CD4-positive, CD25-positive, alpha-beta regulatory T cell (primary cell): ENCODE measurements around the gene ACOT8. TPM values are rescaled to one million over a fixed set of nuclear protein-coding genes. Genes with fewer than 3 reads are reported as not detected.

ENCODE experiments used
- ATAC-seq, 2 donors: fragments of 150-1000 bp; cut with Tn5 transposase; one replicate each; pipeline ENCODE4 v1.10.0; 2021; ENCODE audit warnings: low read depth in 2 of 2, moderate number of reproducible peaks in 2 of 2, moderate library complexity in 1 of 2
- DNase-seq, 3 donors: peaks; one replicate each; pipeline versions ENCODE4 v3.0.0 to v3.0.0-alpha.2; 2012 to 2022; ENCODE audit warnings: mixed read lengths in 1 of 3
- H3K27ac ChIP-seq: one replicate; pipeline ENCODE4 v1.7.0; 2013; ENCODE audit warnings: mild to moderate bottlenecking, low read length; ENCODE audit not compliant: insufficient read depth, poor library complexity, severe bottlenecking
- H3K27me3 ChIP-seq: one replicate; pipeline ENCODE4 v1.7.0; 2013; ENCODE audit warnings: low read length; ENCODE audit not compliant: control insufficient read depth, insufficient read depth
- H3K36me3 ChIP-seq: one replicate; pipeline ENCODE4 v1.7.0; 2013; ENCODE audit warnings: mild to moderate bottlenecking, low read length, moderate library complexity; ENCODE audit not compliant: control insufficient read depth, insufficient read depth
- H3K4me1 ChIP-seq: 2 replicates; pipeline ENCODE4 v1.7.0; 2013; ENCODE audit warnings: mild to moderate bottlenecking, low read length; ENCODE audit not compliant: insufficient read depth, control insufficient read depth, poor library complexity, severe bottlenecking
- H3K4me3 ChIP-seq: one replicate; pipeline ENCODE4 v1.7.0; 2013; ENCODE audit warnings: low read depth, mild to moderate bottlenecking, low read length, moderate library complexity
- H3K9me3 ChIP-seq, 2 experiments: 1 replicate in 1 of 2; 2 replicates in 1 of 2; pipeline ENCODE4 v1.7.0; 2013; ENCODE audit warnings: low read length in 2 of 2, mild to moderate bottlenecking in 1 of 2, moderate library complexity in 1 of 2; ENCODE audit not compliant: control insufficient read depth in 2 of 2
- H3K27ac Mint-ChIP-seq, 3 donors: one replicate each; pipeline ENCODE4 v1.8.0; 2020 to 2022; ENCODE audit warnings: mild to moderate bottlenecking in 3 of 3, mixed read lengths in 3 of 3, moderate library complexity in 2 of 3
- H3K27me3 Mint-ChIP-seq: one replicate; pipeline ENCODE4 v1.8.0; 2022; ENCODE audit warnings: mild to moderate bottlenecking, mixed read lengths
- H3K36me3 Mint-ChIP-seq: one replicate; pipeline ENCODE4 v1.8.0; 2020; ENCODE audit warnings: mixed read lengths
- H3K4me1 Mint-ChIP-seq, 4 donors: one replicate each; pipeline ENCODE4 v1.8.0; 2020 to 2022; ENCODE audit warnings: mixed read lengths in 4 of 4, mild to moderate bottlenecking in 1 of 4
- H3K4me3 Mint-ChIP-seq, 4 donors: one replicate each; pipeline ENCODE4 v1.8.0; 2020 to 2022; ENCODE audit warnings: mild to moderate bottlenecking in 4 of 4, mixed read lengths in 4 of 4, moderate library complexity in 3 of 4
- H3K9me3 Mint-ChIP-seq, 7 donors: one replicate each; pipeline ENCODE4 v1.8.0; 2020 to 2022; ENCODE audit warnings: mixed read lengths in 7 of 7, mild to moderate bottlenecking in 3 of 7, moderate library complexity in 2 of 7
- polyA plus RNA-seq, 4 donors: library from polyadenylated mRNA; unstranded; fragments of 300-500 nt; fragmentation: Illumina TruSeq; gene quantifications; one replicate each; pipeline ENCODE4 v1.2.3, GENCODE V29; 2021
- total RNA-seq: library from RNA; stranded (reverse); gene quantifications from one replicate; pipeline ENCODE4 v1.2.3, GENCODE V29; 2022

Gene ACOT8
- total and polyA plus RNA-seq, 5 donors from 2014 or later, result 23.9 to 50.6 (median 45.6) TPM

DNA sequence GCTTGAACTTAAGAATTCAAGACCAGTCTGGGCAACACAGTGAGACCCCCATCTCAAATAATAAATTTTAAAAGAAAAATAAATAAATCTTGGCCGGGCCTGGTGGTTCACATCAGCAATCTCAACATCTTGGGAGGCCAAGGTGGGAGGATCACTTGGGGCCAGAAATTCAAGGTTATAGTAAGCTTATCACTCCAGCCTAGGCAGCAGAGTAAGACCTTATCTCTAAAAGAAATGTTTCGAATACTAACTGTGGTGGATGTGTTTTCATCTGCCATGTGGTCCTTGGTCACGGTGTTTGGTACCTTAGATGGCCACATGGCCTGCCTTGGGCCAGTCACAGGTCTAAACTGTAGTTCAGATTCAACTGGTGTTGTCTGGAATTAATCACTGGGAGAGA lies 39.0 kb downstream of the ACOT8 start:
- H3K27me3 Mint-ChIP-seq, result peaks cover 22% of the 10 kb centered on the region
- H3K9me3 Mint-ChIP-seq, result peaks cover 0 to 2% (median 0%) of the 10 kb centered on the region in 7 donors
- no peak overlapping the region for H3K27ac ChIP-seq
- no peaks in the 10 kb centered on the region for H3K36me3 Mint-ChIP-seq
- H3K4me1 Mint-ChIP-seq, result peaks cover 0 to 10% (median 6%) of the 10 kb centered on the region in 4 donors
- no peaks in the 10 kb centered on the region for H3K9me3 ChIP-seq
- DNase-seq, result no peak
- no peak for ATAC-seq
- H3K36me3 ChIP-seq, result no peaks in the 10 kb centered on the region
- H3K4me3 Mint-ChIP-seq, result no peak overlapping the region
- no peak overlapping the region for H3K27ac Mint-ChIP-seq
- no peak overlapping the region for H3K4me3 ChIP-seq
- H3K27me3 ChIP-seq, result no peaks in the 10 kb centered on the region
- H3K4me1 ChIP-seq, result peaks cover 6% of the 10 kb centered on the region

DNA sequence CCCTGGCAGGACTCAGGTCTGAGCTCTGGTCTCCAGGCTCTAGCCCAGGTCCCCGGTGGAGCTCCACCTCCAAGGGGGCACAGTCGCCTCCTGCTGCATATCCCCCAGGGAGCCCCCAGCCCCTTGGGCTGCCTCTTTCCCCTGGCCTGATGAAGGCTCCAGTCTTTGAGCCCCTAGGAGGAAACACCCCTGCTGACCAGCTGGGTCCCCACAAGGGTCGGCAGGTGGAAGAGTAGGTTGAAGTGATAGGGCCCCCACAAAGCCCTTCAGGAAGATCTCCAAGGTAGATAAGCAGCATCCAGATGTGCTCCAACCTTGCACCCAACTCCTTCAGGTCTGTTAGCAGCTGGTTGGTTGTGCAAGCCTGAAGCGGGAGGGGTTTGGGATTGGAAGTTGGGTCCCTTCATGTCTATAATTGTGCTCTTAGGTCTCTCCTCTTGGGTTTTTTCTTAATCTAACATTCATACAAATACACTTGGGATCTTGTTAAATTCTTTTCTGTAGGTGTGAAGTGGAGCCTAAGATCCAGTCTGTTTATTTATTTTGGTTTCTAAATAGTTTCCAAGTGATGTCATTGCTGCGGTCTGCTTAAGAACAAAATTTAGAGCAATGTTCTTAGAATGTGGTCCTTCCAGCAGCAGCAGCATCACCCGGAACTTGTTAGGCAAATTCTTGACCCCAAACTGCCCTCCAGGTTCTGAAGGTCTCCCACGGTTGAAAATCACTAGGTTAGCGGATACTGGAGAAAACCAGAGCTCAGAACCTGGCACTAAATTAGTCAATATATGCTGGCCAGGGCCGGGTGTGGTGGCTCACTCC lies 39.6 kb downstream of the ACOT8 start:
- DNase-seq, result no peak
- peaks cover 0 to 12% (median 9%) of the 10 kb centered on the region in 4 donors for H3K4me1 Mint-ChIP-seq
- H3K27me3 Mint-ChIP-seq, result peaks cover 16% of the 10 kb centered on the region
- no peak for ATAC-seq
- peaks cover 0 to 2% (median 0%) of the 10 kb centered on the region in 7 donors for H3K9me3 Mint-ChIP-seq
- Histone ChIP-seq H3K36me3 (no peaks in the 10 kb centered on the region), H3K27ac (no peak overlapping the region), H3K27me3 (no peaks in the 10 kb centered on the region), H3K4me1 (peaks cover 8% of the 10 kb centered on the region), H3K9me3 (no peaks in the 10 kb centered on the region), H3K4me3 (no peak overlapping the region)
- no peak overlapping the region for H3K27ac Mint-ChIP-seq
- H3K4me3 Mint-ChIP-seq, result peak overlapping the region in 1 of 4 donors; percentile 25
- no peaks in the 10 kb centered on the region for H3K36me3 Mint-ChIP-seq

- no peak overlapping the region for H3K4me3 Mint-ChIP-seq
- ATAC-seq, result no peak
- H3K36me3 Mint-ChIP-seq, result no peaks in the 10 kb centered on the region
- no peaks in the 10 kb centered on the region for H3K36me3 ChIP-seq
- no peak overlapping the region for H3K27ac ChIP-seq
- peaks cover 0 to 2% (median 0%) of the 10 kb centered on the region in 7 donors for H3K9me3 Mint-ChIP-seq
- DNase-seq, result no peak
- no peak overlapping the region for H3K4me3 ChIP-seq
- peaks cover 10% of the 10 kb centered on the region for H3K27me3 Mint-ChIP-seq
- H3K4me1 ChIP-seq, result peaks cover 11% of the 10 kb centered on the region
- no peaks in the 10 kb centered on the region for H3K9me3 ChIP-seq
- peak overlapping the region in 1 of 3 donors; percentile 10 for H3K27ac Mint-ChIP-seq
- no peaks in the 10 kb centered on the region for H3K27me3 ChIP-seq
- H3K4me1 Mint-ChIP-seq, result peaks cover 0 to 17% (median 13%) of the 10 kb centered on the region in 4 donors
Measured at GRCh38 chr20:45816951-45817350, 40.2 kb downstream of the ACOT8 start.

GRCh38 chr20:45814314-45814713 lies 42.9 kb downstream of the ACOT8 start:
- Histone ChIP-seq H3K4me3 (no peak overlapping the region), H3K27me3 (no peaks in the 10 kb centered on the region), H3K9me3 (no peaks in the 10 kb centered on the region), H3K4me1 (peaks cover 13% of the 10 kb centered on the region), H3K27ac (no peak overlapping the region), H3K36me3 (peaks cover 21% of the 10 kb centered on the region)
- no peak for DNase-seq
- Mint-ChIP-seq H3K4me1 (peaks cover 0 to 20% (median 15%) of the 10 kb centered on the region in 4 donors), H3K27me3 (no peaks in the 10 kb centered on the region), H3K4me3 (no peak overlapping the region), H3K27ac (no peak overlapping the region), H3K9me3 (peaks cover 0 to 2% (median 0%) of the 10 kb centered on the region in 7 donors), H3K36me3 (peaks cover 14% of the 10 kb centered on the region)
- no peak for ATAC-seq

GRCh38 chr20:45813489-45813888 lies 43.7 kb downstream of the ACOT8 start:
- DNase-seq, result no peak
- no peak for ATAC-seq
- H3K27ac Mint-ChIP-seq, result no peak overlapping the region
- Histone ChIP-seq H3K9me3 (no peaks in the 10 kb centered on the region), H3K27ac (no peak overlapping the region), H3K4me1 (peaks cover 13% of the 10 kb centered on the region), H3K4me3 (peak overlapping the region; percentile 59), H3K36me3 (peaks cover 28% of the 10 kb centered on the region), H3K27me3 (no peaks in the 10 kb centered on the region)
- H3K9me3 Mint-ChIP-seq, result peaks cover 0 to 2% (median 0%) of the 10 kb centered on the region in 7 donors
- H3K4me3 Mint-ChIP-seq, result peak overlapping the region; percentile 85 to 96 (median 88)
- H3K4me1 Mint-ChIP-seq, result peaks cover 0 to 20% (median 15%) of the 10 kb centered on the region in 4 donors
- peaks cover 16% of the 10 kb centered on the region for H3K36me3 Mint-ChIP-seq
- no peaks in the 10 kb centered on the region for H3K27me3 Mint-ChIP-seq

GRCh38 chr20:45813006-45813340 lies 44.2 kb downstream of the ACOT8 start:
- Mint-ChIP-seq H3K9me3 (no peaks in the 10 kb centered on the region), H3K27ac (peak overlapping the region in 1 of 3 donors; percentile 80), H3K4me3 (peak overlapping the region; percentile 85 to 96 (median 88)), H3K36me3 (peaks cover 16% of the 10 kb centered on the region), H3K27me3 (no peaks in the 10 kb centered on the region), H3K4me1 (peaks cover 0 to 20% (median 15%) of the 10 kb centered on the region in 4 donors)
- peak overlapping the region; percentile 59 for H3K4me3 ChIP-seq
- H3K9me3 ChIP-seq, result no peaks in the 10 kb centered on the region
- peak overlapping the region; percentile 14 for H3K27ac ChIP-seq
- peaks cover 31% of the 10 kb centered on the region for H3K36me3 ChIP-seq
- DNase-seq, result no peak
- no peak for ATAC-seq
- no peaks in the 10 kb centered on the region for H3K27me3 ChIP-seq
- peaks cover 13% of the 10 kb centered on the region for H3K4me1 ChIP-seq

DNA sequence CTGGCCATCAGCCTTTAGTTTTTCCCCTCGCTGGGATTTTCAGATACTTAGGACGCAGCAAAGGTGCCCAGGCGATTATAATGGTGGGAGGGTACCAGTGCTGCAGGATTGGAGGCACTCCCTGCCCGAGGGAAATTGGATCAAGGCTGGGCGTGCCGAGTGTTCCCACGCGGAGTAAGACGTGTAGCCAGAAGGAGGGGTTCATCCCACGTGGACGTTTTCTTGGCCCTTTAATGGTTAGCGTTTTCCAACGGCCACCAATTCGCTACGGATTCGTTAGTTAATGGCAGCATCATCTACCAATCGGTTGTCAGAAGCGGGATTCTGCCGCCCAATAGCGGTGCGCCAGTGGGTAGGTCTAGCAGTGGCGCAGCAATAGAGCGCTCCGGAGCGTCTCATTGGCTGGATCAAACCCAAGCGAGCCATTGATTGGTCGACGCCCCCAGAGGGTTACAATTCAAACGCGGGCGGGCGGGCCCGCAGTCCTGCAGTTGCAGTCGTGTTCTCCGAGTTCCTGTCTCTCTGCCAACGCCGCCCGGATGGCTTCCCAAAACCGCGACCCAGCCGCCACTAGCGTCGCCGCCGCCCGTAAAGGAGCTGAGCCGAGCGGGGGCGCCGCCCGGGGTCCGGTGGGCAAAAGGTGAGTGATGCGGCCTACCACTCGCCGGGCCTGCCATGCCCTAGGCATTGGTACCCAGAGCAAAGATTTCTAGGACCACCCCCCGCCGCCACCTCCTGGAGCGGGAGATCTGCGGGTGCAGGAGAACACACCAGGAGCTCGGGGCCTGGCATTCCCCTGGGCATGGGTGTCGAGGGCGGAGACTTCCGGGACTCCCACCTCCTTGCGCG lies 44.8 kb downstream of the ACOT8 start, which contains the start of gene UBE2C:
TSS of gene UBE2C (plus strand) at position 488 of the 849 bp plus-strand sequence. CDS start at position 540, 52 bp downstream.
- DNase-seq, result peak; percentile 91 to 99 (median 95)
- Mint-ChIP-seq H3K27me3 (no peaks in the 10 kb centered on the region), H3K27ac (peak within 1 kb of the TSS in 2 of 3 donors; percentile 35 to 80), H3K9me3 (no peaks in the 10 kb centered on the region), H3K36me3 (peaks cover 16% of the 10 kb centered on the region), H3K4me3 (peak within 1 kb of the TSS; percentile 85 to 96 (median 88)), H3K4me1 (peaks cover 0 to 20% (median 15%) of the 10 kb centered on the region in 4 donors)
- Histone ChIP-seq H3K27me3 (no peaks in the 10 kb centered on the region), H3K9me3 (no peaks in the 10 kb centered on the region), H3K36me3 (peaks cover 36% of the 10 kb centered on the region), H3K4me1 (peaks cover 13% of the 10 kb centered on the region), H3K27ac (peak within 1 kb of the TSS; percentile 68), H3K4me3 (peak within 1 kb of the TSS; percentile 78)
- peak; percentile 100 for ATAC-seq
